GM12865 (cell line): Measurements from ENCODE around the gene RGR.

Experiments used
- DNase-seq: peaks from one replicate; pipeline ENCODE4 v3.0.0; 2010; ENCODE audit warnings: low read depth
- H3K4me3 ChIP-seq: 2 replicates; pipeline ENCODE4 v1.5.1; 2011; ENCODE audit warnings: mild to moderate bottlenecking, low read depth, low read length, control low read depth
- TF ChIP-seq, protein P1 (sequence below): IDR thresholded peaks from 2 replicates; pipeline ENCODE4 v1.5.1; 2011; ENCODE audit warnings: low read length, control low read depth, low read depth, inconsistent platforms; ENCODE audit not compliant: insufficient read depth; ENCODE audit errors: missing control alignments

RGR gene

DNA sequence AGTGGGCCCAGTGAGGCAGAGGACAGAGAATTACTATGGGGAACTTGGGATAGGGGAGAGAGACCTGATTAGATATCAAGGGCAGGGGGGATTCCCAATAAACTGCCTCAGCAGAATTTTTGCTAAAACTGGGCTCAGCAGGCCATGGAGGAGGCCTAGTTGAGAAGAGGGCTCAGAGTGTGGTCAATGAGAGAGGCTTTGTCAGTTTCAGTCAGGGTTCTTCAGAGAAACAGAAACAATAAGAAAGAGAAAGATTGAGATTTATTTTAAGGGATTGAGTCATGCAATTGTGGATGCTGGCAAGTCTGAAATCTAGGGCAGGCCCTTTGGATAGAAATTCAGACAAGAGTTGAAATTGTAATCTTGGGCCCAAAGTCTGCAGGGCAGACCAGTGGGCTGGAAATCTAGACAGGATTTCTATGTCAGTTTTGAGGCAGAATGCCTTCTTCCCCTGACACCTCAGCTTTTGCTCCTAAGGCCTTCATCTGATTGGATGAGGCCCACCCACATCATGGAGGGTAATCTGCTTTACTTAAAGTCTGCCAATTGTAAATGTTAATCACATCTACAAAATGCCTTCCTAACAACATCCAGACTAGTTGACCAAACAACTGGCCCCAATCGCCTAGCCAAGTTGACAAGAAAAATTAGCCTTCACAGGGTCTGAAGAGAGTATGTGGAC lies 50.1 kb downstream of the RGR start:
- TF ChIP-seq, protein P1, sequence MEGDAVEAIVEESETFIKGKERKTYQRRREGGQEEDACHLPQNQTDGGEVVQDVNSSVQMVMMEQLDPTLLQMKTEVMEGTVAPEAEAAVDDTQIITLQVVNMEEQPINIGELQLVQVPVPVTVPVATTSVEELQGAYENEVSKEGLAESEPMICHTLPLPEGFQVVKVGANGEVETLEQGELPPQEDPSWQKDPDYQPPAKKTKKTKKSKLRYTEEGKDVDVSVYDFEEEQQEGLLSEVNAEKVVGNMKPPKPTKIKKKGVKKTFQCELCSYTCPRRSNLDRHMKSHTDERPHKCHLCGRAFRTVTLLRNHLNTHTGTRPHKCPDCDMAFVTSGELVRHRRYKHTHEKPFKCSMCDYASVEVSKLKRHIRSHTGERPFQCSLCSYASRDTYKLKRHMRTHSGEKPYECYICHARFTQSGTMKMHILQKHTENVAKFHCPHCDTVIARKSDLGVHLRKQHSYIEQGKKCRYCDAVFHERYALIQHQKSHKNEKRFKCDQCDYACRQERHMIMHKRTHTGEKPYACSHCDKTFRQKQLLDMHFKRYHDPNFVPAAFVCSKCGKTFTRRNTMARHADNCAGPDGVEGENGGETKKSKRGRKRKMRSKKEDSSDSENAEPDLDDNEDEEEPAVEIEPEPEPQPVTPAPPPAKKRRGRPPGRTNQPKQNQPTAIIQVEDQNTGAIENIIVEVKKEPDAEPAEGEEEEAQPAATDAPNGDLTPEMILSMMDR: no peak

DNA sequence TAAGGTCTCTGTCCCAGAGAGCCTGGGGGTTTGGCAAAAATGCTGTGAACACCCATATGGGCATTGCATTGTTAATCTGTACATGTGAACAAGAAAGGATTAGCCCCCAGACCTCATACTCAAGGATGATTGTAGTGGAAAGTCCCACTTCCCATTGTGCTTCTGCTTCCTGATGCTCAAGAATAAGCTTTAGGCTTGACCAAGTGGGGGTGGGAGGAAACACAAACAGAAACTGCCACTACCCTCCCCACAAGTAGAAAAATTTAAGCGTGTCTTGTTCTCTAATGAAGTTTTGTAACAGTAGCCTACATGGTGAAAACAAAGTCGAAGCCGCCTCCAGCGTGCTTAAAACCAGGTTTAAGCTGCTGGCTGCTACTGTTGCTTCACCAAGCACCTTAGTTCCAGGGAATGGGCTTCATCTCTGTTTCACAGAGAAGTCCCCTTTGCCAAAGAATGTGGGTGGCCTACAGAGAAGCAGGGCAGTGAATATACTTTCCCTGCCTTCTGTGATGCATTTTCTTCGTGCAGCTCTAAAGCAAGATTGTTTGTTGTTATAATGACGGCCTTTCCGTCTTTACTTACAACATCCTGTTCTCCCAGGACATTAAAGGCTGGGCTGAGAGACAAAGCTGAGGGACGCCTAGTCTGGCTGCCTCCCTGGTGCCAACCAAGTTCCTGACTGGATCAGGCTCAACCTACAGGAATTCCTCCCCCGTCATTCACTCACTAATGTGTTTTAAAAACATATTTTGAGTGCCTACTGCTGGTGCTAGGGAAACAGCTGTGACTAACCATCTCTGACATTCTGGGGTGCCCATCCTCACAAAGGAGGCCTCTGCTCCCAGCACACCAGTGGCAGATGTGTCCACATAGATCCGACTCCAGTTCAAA lies 51.5 kb downstream of the RGR start:
- DNase-seq: no peak
- H3K4me3 ChIP-seq: no peak overlapping the region

More for the DNA sequence above, 50.1 kb downstream of the RGR start:
- no peak overlapping the region for H3K4me3 ChIP-seq
- peak; percentile 55 for DNase-seq

DNA sequence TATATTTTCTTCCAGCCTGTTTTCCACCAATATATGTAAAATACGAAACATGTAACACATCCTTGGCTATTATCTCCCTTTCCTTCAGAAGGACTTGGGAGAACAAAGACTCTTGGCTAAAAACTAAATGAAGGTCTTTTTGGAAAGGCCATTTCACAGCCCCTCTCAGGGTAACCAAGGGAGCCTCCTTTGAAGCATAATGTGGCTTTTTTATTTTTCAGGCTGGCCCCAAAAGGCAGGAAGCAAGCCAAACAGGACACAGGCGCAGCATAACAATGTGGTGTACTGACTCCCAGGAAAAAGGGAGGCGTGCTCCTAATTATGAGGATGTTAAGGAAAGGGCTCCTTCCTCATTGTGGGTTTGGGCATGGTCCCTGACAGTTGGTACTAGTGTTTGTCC lies 53.2 kb downstream of the RGR start:
- TF ChIP-seq, protein P1: no peak
- DNase-seq: no peak
- no peak overlapping the region for H3K4me3 ChIP-seq

More for the DNA sequence above, 51.5 kb downstream of the RGR start:
- TF ChIP-seq, protein P1: no peak

DNA sequence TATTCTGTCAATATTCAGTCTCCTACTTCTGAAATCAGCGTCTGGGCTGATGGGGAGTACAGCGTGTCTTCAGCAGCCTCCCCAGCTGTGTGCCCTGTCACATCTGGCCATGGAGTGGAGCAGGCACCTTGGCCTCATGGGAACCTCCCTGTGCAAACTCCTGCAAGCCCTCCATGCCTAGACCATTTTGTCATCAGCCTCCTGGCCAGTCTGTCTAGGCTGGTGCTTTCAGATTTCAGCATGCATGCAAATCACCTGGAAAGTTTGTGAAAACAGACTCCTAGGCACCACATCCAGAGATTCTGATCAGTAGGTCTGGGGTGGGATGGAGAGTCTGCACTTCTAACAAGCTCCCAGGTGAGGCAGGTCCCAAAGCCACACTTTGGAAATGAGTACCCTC lies 57.4 kb downstream of the RGR start:
- no peak for DNase-seq
- TF ChIP-seq, protein P1: no peak
- H3K4me3 ChIP-seq: no peak overlapping the region

DNA sequence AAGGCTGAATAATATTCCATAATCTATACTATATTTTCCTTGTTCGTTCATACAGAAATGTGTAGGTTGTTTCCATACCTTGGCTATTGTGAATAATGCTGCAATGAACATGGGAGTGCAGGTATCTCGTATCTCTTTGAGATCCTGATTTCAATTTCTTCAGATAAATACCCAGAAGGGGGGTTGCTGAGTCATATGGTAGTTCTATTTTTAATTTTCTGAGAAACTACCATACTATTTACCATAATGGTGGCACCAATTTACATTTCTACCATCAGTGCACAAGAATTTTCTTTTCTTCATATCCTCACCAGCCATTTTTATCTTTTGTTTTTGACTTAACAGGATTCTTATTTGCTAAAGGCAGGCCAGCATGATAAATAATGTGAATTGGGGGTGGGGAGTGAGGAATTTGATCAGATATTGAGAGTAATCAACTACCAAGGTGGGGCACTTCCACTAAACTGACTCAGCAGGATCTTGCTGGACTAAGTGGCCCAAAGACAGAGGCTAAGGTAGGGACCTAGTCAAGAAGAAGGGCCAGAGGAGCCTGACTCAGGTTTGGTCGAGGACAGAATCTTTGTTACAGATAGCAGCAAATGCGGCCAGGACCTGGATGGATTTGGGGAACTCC lies 62.0 kb downstream of the RGR start:
- TF ChIP-seq, protein P1: no peak
- H3K4me3 ChIP-seq: no peak overlapping the region
- DNase-seq: no peak

DNA sequence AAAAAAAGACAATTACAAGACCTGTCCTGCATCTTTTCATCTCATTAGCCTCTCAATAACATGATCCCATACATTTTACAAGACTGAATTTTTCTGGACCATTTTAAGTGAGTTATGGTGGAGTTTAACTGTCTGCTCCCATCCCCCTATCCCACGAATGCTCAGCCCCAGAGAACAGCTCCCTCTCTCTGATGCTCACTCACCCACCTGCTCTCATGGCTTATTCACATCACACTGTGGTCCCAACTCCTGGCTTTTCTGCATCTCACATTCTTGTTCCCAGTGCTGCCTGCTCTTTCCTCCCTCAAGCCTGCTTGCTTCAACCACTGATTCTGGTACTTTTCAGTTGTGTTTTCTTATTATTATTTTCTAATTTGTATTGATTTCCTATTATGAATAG lies 63.2 kb downstream of the RGR start:
- DNase-seq: no peak
- TF ChIP-seq, protein P1: no peak
- H3K4me3 ChIP-seq: no peak overlapping the region
